Measurements from ENCODE around the gene YES1.

DNA sequence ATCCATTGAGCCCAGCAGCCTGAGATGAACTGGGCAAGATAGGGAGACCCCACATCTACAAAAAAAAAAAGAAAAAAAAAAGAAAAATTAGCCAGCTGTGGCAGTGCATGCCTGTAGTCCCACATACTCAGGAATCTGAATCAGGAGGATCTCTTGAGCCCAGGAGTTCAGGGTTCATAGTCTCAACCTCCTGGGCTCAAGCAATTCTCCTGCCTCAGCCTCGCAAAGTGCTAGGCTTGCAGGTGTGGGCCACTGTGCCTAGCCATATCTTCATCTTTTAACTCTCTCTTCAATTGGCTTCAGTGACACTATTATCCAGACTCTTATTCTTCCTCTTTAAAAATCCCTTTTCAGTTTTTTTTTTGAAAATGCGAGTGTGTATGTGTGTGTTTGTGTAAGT, 28.5 kb upstream of the YES1 start:
- TF ChIP-seq POLR2AphosphoS5 (IDR thresholded peaks at IDR 0.05) (no peak), SMC3 (conservative IDR thresholded peaks at IDR 0.05; ENCODE audit: poor library complexity) (no peak), REST (IDR thresholded peaks at IDR 0.05; ENCODE audit: borderline replicate concordance) (no peak), CTCF (IDR thresholded peaks at IDR 0.05; ENCODE audit: poor library complexity, severe bottlenecking) (no peak), TAF1 (IDR thresholded peaks at IDR 0.05; ENCODE audit: low read depth) (no peak), EP300 (conservative IDR thresholded peaks at IDR 0.05; ENCODE audit: poor library complexity, severe bottlenecking) (no peak), RAD21 (conservative IDR thresholded peaks at IDR 0.05) (no peak), EZH2 (IDR thresholded peaks at IDR 0.05; ENCODE audit: borderline replicate concordance, insufficient read depth, low read length, poor library complexity, severe bottlenecking) (no peak), MXI1 (conservative IDR thresholded peaks at IDR 0.05; ENCODE audit: poor library complexity, severe bottlenecking) (no peak)

Measured in neural cell (in vitro differentiated cells).